GM12875 (cell line): ENCODE results near the gene LGALS3BP.
"Not testable (repeated sequence)": the region's sequence is repeated elsewhere in the genome, so short reads cannot be mapped to it uniquely, and the experiment has no call there.

Source experiments
- H3K4me3 ChIP-seq: one replicate; pipeline ENCODE4 v1.5.1; 2011; ENCODE audit warnings: low read depth, low read length, control low read depth
- TF ChIP-seq, protein P1 (sequence below): IDR thresholded peaks from 2 replicates; pipeline ENCODE4 v1.5.1; 2011; ENCODE audit warnings: low read depth, mild to moderate bottlenecking, control low read depth, inconsistent platforms, low read length, moderate library complexity, borderline replicate concordance; ENCODE audit not compliant: insufficient read depth

The LGALS3BP gene

GRCh38 chr17:78969865-78970264 is 9.9 kb downstream of the LGALS3BP start:
- TF ChIP-seq, protein P1, sequence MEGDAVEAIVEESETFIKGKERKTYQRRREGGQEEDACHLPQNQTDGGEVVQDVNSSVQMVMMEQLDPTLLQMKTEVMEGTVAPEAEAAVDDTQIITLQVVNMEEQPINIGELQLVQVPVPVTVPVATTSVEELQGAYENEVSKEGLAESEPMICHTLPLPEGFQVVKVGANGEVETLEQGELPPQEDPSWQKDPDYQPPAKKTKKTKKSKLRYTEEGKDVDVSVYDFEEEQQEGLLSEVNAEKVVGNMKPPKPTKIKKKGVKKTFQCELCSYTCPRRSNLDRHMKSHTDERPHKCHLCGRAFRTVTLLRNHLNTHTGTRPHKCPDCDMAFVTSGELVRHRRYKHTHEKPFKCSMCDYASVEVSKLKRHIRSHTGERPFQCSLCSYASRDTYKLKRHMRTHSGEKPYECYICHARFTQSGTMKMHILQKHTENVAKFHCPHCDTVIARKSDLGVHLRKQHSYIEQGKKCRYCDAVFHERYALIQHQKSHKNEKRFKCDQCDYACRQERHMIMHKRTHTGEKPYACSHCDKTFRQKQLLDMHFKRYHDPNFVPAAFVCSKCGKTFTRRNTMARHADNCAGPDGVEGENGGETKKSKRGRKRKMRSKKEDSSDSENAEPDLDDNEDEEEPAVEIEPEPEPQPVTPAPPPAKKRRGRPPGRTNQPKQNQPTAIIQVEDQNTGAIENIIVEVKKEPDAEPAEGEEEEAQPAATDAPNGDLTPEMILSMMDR: no peak

GRCh38 chr17:78967782-78968362 is 11.9 kb downstream of the LGALS3BP start:
- TF ChIP-seq, protein P1: no peak
- H3K4me3 ChIP-seq: no peak overlapping the region

More at GRCh38 chr17:78969865-78970264, 9.9 kb downstream of the LGALS3BP start:
- no peak overlapping the region for H3K4me3 ChIP-seq

- H3K4me3 ChIP-seq: no peak overlapping the region
- TF ChIP-seq, protein P1: no peak
These were observed 12.7 kb downstream of the LGALS3BP start for GRCh38 chr17:78966910-78967600.

- TF ChIP-seq, protein P1: no peak
- no peak overlapping the region for H3K4me3 ChIP-seq
These were observed 13.5 kb downstream of the LGALS3BP start for GRCh38 chr17:78966123-78966813.

GRCh38 chr17:78965491-78965924 is 14.2 kb downstream of the LGALS3BP start:
- H3K4me3 ChIP-seq: no peak overlapping the region
- TF ChIP-seq, protein P1: no peak

DNA sequence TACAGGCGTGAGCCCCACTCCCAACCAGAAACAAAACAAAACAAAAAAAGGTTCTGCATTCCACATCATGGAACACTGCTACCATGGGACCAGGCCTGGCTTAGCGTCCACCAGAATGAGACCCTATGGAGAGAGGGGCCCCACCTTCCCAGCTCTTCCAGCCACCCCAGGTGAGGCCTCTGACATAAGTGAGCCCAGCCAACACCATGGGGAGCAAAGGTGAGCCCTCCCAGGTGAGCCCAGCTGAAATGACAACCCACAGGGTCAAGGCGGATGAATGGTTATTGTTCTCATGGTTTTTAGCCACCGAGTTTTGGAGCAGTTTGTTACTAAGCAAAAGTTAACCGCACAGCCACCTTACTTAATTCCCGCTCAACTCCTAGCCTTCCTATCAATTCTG is 16.3 kb downstream of the LGALS3BP start:
- no peak overlapping the region for H3K4me3 ChIP-seq
- TF ChIP-seq, protein P1: no peak

- H3K4me3 ChIP-seq: not testable (repeated sequence)
These were observed 16.8 kb downstream of the LGALS3BP start for GRCh38 chr17:78962984-78963348.
